Measurements from ENCODE around the gene XPNPEP1.

The XPNPEP1 gene

DNA sequence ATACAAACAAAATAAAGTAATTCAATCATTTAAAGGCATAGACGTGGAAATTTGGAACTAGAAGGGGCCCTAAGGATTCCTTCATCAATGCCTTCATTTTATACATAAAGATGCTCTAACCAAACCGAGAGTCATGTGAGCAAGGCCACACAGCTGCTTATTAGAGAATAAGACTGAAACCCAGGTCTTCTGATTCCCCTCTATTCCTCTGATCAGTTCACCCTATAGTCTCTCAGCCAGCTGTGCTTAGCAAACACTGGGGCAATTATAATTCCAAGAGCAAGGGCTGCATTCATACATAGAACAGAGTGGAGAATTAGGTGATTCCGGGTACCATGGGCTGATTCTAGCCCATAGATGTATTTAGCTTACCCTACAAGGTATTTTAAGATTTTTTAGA, 9.7 kb upstream of the XPNPEP1 start:
- H3K4me1 ChIP-seq (ENCODE audit: control insufficient read depth, insufficient read depth, low read length, poor library complexity, severe bottlenecking) = peaks cover 5% of the 10 kb centered on the region
- WGBS, 2 experiments (ENCODE audit: insufficient coverage in 2 of 2) = 83 to 100% methylated on average over 1 to 2 of the region's 3 CpGs
- no peaks in the 10 kb centered on the region for H3K9me3 ChIP-seq (ENCODE audit: control insufficient read depth, low read length)
- H3K36me3 ChIP-seq (ENCODE audit: control insufficient read depth, insufficient read depth, low read length) = no peaks in the 10 kb centered on the region
- H3K27ac ChIP-seq (ENCODE audit: low read depth, low read length, severe bottlenecking) = no peak overlapping the region
- no peak overlapping the region for H3K4me3 ChIP-seq (ENCODE audit: extremely low read depth, insufficient read depth, low read length, poor library complexity, severe bottlenecking)

DNA sequence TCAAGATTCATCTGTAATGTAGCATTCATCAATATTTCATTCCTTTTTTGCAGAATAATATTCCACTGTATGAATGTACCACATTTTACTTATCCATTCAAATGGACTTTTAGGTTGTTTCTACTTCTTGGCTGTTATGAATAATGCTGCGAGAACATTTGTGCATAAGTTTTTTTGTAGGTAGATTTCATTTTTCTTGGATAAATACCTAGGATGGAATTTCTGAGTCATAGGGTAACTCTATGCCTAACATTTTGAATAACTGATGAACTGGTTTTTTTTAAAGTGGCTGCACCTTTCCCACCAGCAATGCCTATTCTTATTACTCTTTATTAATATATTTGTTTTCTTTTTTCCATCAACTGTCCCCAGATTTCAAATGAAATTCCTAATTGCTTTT, 9.1 kb upstream of the XPNPEP1 start:
- Histone ChIP-seq H3K27ac (ENCODE audit: low read depth, low read length, severe bottlenecking) (no peak overlapping the region), H3K9me3 (ENCODE audit: control insufficient read depth, low read length) (no peaks in the 10 kb centered on the region), H3K4me1 (ENCODE audit: control insufficient read depth, insufficient read depth, low read length, poor library complexity, severe bottlenecking) (peaks cover 5% of the 10 kb centered on the region), H3K36me3 (ENCODE audit: control insufficient read depth, insufficient read depth, low read length) (no peaks in the 10 kb centered on the region), H3K4me3 (ENCODE audit: extremely low read depth, insufficient read depth, low read length, poor library complexity, severe bottlenecking) (no peak overlapping the region)
- WGBS, 2 experiments (ENCODE audit: insufficient coverage in 2 of 2) = no CpG with 5 or more reads among the region's 1 CpG

- Histone ChIP-seq H3K27ac (ENCODE audit: low read depth, low read length, severe bottlenecking) (no peak overlapping the region), H3K4me3 (ENCODE audit: extremely low read depth, insufficient read depth, low read length, poor library complexity, severe bottlenecking) (no peak overlapping the region), H3K36me3 (ENCODE audit: control insufficient read depth, insufficient read depth, low read length) (no peaks in the 10 kb centered on the region), H3K9me3 (ENCODE audit: control insufficient read depth, low read length) (no peaks in the 10 kb centered on the region), H3K4me1 (ENCODE audit: control insufficient read depth, insufficient read depth, low read length, poor library complexity, severe bottlenecking) (peaks cover 5% of the 10 kb centered on the region)
- WGBS, 2 experiments (ENCODE audit: insufficient coverage in 2 of 2) = no CpG with 5 or more reads among the region's 1 CpG
Observed at GRCh38 chr10:109931163-109931562, 7.9 kb upstream of the XPNPEP1 start.

DNA sequence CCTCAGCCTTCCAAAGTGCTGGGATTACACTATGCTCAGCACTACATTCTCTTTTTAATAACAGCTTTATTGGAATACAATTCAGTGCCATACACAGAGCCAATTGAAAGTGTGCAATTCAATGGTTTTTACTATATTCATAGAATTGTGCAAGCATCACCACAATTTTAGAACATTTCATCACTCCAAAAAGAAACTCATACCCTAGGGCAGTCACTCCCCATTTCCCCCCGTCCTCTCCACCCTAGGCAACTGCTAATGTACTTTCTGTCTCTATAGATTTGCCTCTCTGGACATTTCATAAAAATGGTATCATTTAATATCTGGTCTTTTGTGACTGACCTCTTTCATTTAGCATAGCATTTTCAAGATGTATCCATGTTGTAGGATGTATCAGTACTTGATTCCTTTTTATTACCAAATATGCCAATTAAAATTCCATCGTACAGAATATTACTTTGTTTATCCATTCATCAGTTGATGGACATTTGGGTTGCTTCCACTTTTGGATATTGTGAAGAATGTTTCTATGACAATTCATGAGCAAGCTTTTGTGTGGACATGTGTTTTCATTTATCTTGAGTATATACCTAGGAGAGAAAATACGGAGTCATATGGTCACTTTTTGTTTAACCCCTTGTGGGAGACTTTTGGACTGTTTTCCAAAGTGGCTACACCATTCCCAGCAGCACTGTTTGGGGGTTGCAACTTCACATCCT, 6.3 kb upstream of the XPNPEP1 start:
- no peak overlapping the region for H3K4me3 ChIP-seq (ENCODE audit: extremely low read depth, insufficient read depth, low read length, poor library complexity, severe bottlenecking)
- 100% methylated on average over 1 of the region's 3 CpGs; no CpG with 5 or more reads in 1 of the 2 experiments for WGBS, 2 experiments (ENCODE audit: insufficient coverage in 2 of 2)
- H3K36me3 ChIP-seq (ENCODE audit: control insufficient read depth, insufficient read depth, low read length) = no peaks in the 10 kb centered on the region
- H3K27ac ChIP-seq (ENCODE audit: low read depth, low read length, severe bottlenecking) = no peak overlapping the region
- peaks cover 11% of the 10 kb centered on the region for H3K4me1 ChIP-seq (ENCODE audit: control insufficient read depth, insufficient read depth, low read length, poor library complexity, severe bottlenecking)
- H3K9me3 ChIP-seq (ENCODE audit: control insufficient read depth, low read length) = no peaks in the 10 kb centered on the region

- H3K4me3 ChIP-seq (ENCODE audit: extremely low read depth, insufficient read depth, low read length, poor library complexity, severe bottlenecking) = no peak overlapping the region
- peaks cover 17% of the 10 kb centered on the region for H3K4me1 ChIP-seq (ENCODE audit: control insufficient read depth, insufficient read depth, low read length, poor library complexity, severe bottlenecking)
- WGBS, 2 experiments (ENCODE audit: insufficient coverage in 2 of 2) = no CpG with 5 or more reads among the region's 1 CpG
- no peaks in the 10 kb centered on the region for H3K36me3 ChIP-seq (ENCODE audit: control insufficient read depth, insufficient read depth, low read length)
- no peak overlapping the region for H3K27ac ChIP-seq (ENCODE audit: low read depth, low read length, severe bottlenecking)
- H3K9me3 ChIP-seq (ENCODE audit: control insufficient read depth, low read length) = no peaks in the 10 kb centered on the region
Observed at GRCh38 chr10:109928475-109928891, 5.2 kb upstream of the XPNPEP1 start.

DNA sequence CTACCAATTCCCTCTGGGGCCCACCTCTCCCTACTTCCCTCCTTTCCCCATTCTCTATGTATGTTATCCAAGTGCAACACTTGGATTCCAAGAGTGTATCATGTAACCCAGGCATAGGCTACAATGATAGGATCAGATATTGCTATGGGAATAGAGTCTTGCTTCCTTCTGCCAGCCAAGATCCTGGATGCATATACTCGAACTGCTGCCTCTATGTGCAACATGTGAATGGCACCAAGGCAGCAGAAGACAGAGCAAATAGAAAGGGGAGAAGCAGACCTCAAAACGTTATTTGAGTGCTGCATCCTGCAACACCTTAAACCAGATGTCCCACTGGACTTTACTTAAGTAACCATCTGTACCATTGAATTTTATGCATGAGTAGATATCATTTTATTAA, 3.5 kb upstream of the XPNPEP1 start:
- Histone ChIP-seq H3K9me3 (ENCODE audit: control insufficient read depth, low read length) (no peaks in the 10 kb centered on the region), H3K4me1 (ENCODE audit: control insufficient read depth, insufficient read depth, low read length, poor library complexity, severe bottlenecking) (peaks cover 18% of the 10 kb centered on the region), H3K27ac (ENCODE audit: low read depth, low read length, severe bottlenecking) (no peak overlapping the region), H3K36me3 (ENCODE audit: control insufficient read depth, insufficient read depth, low read length) (peaks cover 1% of the 10 kb centered on the region), H3K4me3 (ENCODE audit: extremely low read depth, insufficient read depth, low read length, poor library complexity, severe bottlenecking) (no peak overlapping the region)
- WGBS, 2 experiments (ENCODE audit: insufficient coverage in 2 of 2) = no CpG with 5 or more reads among the region's 2 CpGs

DNA sequence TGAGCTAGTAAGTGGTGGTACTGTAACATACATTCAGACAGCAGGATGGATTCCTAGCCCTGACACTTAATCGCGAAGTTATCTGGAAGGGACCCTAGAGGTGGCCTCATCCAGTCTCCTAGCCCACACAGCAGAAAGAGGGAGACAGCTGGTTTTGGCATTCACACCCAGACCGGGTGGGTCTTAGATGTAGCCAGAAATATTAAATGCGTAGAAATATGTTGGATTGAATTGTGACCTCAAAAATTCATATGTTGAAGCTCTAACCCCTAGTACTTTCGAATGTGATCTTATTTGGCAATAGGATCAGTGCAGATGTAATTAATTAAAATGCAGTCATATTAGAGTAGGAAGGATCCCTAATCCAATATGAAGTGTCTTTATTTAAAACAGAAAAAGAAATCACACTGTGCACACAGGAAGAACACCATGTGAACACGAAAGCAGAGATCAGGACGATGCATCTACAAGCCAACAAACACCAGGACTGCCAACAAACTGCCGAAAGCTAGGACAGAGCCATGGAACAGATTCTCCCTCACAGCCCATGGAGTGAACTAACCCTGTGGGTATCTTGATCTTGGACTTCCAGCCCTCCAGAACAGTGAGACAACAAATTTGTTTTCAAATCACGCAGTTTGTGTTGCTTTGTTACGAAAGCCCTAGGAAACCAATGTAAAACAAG, 2.9 kb upstream of the XPNPEP1 start:
- no peak overlapping the region for H3K4me3 ChIP-seq (ENCODE audit: extremely low read depth, insufficient read depth, low read length, poor library complexity, severe bottlenecking)
- no peaks in the 10 kb centered on the region for H3K9me3 ChIP-seq (ENCODE audit: control insufficient read depth, low read length)
- 84 to 93% methylated on average over 5 to 9 of the region's 10 CpGs for whole genome bisulfite sequencing, 2 experiments (ENCODE audit: insufficient coverage in 2 of 2)
- peaks cover 18% of the 10 kb centered on the region for H3K4me1 ChIP-seq (ENCODE audit: control insufficient read depth, insufficient read depth, low read length, poor library complexity, severe bottlenecking)
- peaks cover 8% of the 10 kb centered on the region for H3K36me3 ChIP-seq (ENCODE audit: control insufficient read depth, insufficient read depth, low read length)
- no peak overlapping the region for H3K27ac ChIP-seq (ENCODE audit: low read depth, low read length, severe bottlenecking)

- H3K4me1 ChIP-seq (ENCODE audit: control insufficient read depth, insufficient read depth, low read length, poor library complexity, severe bottlenecking) = peaks cover 18% of the 10 kb centered on the region
- no peak overlapping the region for H3K4me3 ChIP-seq (ENCODE audit: extremely low read depth, insufficient read depth, low read length, poor library complexity, severe bottlenecking)
- WGBS, 2 experiments (ENCODE audit: insufficient coverage in 2 of 2) = 79 to 80% methylated on average over 4 of the region's 5 CpGs
Observed at GRCh38 chr10:109924967-109925620, 1.8 kb upstream of the XPNPEP1 start.

GRCh38 chr10:109924087-109924486, 776 bp upstream of the XPNPEP1 start:
- 93% methylated on average over 7 of the region's 7 CpGs for WGBS, 2 experiments (ENCODE audit: insufficient coverage in 2 of 2)
- Histone ChIP-seq H3K9me3 (ENCODE audit: control insufficient read depth, low read length) (no peaks in the 10 kb centered on the region), H3K36me3 (ENCODE audit: control insufficient read depth, insufficient read depth, low read length) (peaks cover 22% of the 10 kb centered on the region), H3K27ac (ENCODE audit: low read depth, low read length, severe bottlenecking) (no peak overlapping the region), H3K4me3 (ENCODE audit: extremely low read depth, insufficient read depth, low read length, poor library complexity, severe bottlenecking) (no peak overlapping the region), H3K4me1 (ENCODE audit: control insufficient read depth, insufficient read depth, low read length, poor library complexity, severe bottlenecking) (peaks cover 18% of the 10 kb centered on the region)

More at GRCh38 chr10:109924967-109925620, 1.8 kb upstream of the XPNPEP1 start:
- no peak overlapping the region for H3K27ac ChIP-seq (ENCODE audit: low read depth, low read length, severe bottlenecking)
- no peaks in the 10 kb centered on the region for H3K9me3 ChIP-seq (ENCODE audit: control insufficient read depth, low read length)
- peaks cover 18% of the 10 kb centered on the region for H3K36me3 ChIP-seq (ENCODE audit: control insufficient read depth, insufficient read depth, low read length)

GRCh38 chr10:109922358-109922975, 844 bp downstream of the XPNPEP1 start:
- Histone ChIP-seq H3K27ac (ENCODE audit: low read depth, low read length, severe bottlenecking) (peak overlapping the region; percentile 67), H3K4me3 (ENCODE audit: extremely low read depth, insufficient read depth, low read length, poor library complexity, severe bottlenecking) (peak overlapping the region; percentile 75), H3K9me3 (ENCODE audit: control insufficient read depth, low read length) (no peaks in the 10 kb centered on the region), H3K36me3 (ENCODE audit: control insufficient read depth, insufficient read depth, low read length) (peaks cover 22% of the 10 kb centered on the region), H3K4me1 (ENCODE audit: control insufficient read depth, insufficient read depth, low read length, poor library complexity, severe bottlenecking) (peaks cover 18% of the 10 kb centered on the region)
- 80 to 100% methylated on average over 1 of the region's 7 CpGs for WGBS, 2 experiments (ENCODE audit: insufficient coverage in 2 of 2)
